ENCODE data around the gene PDE6C.

DNA sequence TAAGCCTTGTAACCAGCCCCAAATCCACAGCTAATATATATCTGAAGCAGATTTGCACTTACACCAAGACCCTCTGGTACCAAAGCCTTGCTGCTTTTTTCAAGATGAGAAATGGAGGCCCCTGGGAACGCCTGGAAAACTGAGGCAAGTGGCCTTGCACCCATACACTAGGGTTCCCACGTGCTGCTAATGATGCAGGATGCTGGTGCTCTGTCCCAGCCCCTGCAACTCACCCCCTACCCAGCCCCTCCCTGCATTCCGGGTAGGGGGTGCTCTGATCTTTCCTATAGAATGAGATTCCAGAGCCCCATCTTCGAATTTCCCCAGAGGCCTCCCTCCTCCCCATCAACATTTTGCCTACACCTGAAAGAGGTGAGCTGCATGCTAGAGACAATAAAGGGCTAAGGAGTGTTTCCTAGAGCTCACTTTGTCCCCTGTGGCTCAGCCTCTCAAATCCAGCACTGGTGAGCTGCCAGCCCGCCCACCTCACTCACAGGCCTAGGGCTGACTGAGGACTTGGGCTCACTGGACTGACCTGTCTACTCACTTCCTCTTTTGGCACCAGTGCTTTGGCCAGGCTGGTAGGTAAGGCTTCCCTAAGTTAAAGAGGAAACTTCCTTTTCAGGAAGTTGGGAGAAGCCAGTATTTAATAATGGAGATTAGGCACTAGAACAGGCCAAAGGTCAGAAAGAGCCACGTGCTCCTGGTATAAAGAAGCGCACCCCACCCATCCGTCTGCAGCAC lies 21.1 kb upstream of the PDE6C start:
- TF ChIP-seq, protein P1, sequence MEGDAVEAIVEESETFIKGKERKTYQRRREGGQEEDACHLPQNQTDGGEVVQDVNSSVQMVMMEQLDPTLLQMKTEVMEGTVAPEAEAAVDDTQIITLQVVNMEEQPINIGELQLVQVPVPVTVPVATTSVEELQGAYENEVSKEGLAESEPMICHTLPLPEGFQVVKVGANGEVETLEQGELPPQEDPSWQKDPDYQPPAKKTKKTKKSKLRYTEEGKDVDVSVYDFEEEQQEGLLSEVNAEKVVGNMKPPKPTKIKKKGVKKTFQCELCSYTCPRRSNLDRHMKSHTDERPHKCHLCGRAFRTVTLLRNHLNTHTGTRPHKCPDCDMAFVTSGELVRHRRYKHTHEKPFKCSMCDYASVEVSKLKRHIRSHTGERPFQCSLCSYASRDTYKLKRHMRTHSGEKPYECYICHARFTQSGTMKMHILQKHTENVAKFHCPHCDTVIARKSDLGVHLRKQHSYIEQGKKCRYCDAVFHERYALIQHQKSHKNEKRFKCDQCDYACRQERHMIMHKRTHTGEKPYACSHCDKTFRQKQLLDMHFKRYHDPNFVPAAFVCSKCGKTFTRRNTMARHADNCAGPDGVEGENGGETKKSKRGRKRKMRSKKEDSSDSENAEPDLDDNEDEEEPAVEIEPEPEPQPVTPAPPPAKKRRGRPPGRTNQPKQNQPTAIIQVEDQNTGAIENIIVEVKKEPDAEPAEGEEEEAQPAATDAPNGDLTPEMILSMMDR (IDR thresholded peaks at IDR 0.05): no peak
- no peak for TF ChIP-seq POLR2A (IDR thresholded peaks at IDR 0.05)

Measured in esophagus squamous epithelium (tissue), 4 donors.